Measurements from ENCODE around the gene LINGO3.

DNA sequence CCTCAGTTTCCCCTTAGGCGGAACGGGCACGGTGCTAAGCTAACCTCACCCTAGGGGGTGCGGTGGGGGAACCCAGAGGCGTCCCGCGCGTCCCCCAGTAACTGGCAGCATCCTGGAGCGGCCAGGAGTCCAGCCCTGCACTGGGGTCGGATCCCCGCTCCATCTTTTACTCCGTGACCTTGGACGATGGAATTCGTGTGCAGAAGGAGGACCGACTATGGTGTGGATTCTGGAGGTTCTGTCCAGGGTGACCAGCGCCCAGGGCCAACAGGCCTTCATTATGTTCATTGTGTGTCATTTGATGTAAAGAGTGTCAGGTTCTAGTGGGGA, 21.2 kb upstream of the LINGO3 start:
- TF ChIP-seq, protein P1, sequence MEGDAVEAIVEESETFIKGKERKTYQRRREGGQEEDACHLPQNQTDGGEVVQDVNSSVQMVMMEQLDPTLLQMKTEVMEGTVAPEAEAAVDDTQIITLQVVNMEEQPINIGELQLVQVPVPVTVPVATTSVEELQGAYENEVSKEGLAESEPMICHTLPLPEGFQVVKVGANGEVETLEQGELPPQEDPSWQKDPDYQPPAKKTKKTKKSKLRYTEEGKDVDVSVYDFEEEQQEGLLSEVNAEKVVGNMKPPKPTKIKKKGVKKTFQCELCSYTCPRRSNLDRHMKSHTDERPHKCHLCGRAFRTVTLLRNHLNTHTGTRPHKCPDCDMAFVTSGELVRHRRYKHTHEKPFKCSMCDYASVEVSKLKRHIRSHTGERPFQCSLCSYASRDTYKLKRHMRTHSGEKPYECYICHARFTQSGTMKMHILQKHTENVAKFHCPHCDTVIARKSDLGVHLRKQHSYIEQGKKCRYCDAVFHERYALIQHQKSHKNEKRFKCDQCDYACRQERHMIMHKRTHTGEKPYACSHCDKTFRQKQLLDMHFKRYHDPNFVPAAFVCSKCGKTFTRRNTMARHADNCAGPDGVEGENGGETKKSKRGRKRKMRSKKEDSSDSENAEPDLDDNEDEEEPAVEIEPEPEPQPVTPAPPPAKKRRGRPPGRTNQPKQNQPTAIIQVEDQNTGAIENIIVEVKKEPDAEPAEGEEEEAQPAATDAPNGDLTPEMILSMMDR (conservative IDR thresholded peaks at IDR 0.05; ENCODE audit: low read depth in 2 of 2): no peak
- no peak for TF ChIP-seq JUNB (IDR thresholded peaks at IDR 0.05; ENCODE audit: unreplicated experiment)
- TF ChIP-seq, protein P2, sequence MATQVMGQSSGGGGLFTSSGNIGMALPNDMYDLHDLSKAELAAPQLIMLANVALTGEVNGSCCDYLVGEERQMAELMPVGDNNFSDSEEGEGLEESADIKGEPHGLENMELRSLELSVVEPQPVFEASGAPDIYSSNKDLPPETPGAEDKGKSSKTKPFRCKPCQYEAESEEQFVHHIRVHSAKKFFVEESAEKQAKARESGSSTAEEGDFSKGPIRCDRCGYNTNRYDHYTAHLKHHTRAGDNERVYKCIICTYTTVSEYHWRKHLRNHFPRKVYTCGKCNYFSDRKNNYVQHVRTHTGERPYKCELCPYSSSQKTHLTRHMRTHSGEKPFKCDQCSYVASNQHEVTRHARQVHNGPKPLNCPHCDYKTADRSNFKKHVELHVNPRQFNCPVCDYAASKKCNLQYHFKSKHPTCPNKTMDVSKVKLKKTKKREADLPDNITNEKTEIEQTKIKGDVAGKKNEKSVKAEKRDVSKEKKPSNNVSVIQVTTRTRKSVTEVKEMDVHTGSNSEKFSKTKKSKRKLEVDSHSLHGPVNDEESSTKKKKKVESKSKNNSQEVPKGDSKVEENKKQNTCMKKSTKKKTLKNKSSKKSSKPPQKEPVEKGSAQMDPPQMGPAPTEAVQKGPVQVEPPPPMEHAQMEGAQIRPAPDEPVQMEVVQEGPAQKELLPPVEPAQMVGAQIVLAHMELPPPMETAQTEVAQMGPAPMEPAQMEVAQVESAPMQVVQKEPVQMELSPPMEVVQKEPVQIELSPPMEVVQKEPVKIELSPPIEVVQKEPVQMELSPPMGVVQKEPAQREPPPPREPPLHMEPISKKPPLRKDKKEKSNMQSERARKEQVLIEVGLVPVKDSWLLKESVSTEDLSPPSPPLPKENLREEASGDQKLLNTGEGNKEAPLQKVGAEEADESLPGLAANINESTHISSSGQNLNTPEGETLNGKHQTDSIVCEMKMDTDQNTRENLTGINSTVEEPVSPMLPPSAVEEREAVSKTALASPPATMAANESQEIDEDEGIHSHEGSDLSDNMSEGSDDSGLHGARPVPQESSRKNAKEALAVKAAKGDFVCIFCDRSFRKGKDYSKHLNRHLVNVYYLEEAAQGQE (IDR thresholded peaks at IDR 0.05; ENCODE audit: unreplicated experiment): no peak
- no peak for TF ChIP-seq EZH2 (IDR thresholded peaks at IDR 0.05; ENCODE audit: low read depth, unreplicated experiment)
- no peak for TF ChIP-seq POLR2AphosphoS5 (IDR thresholded peaks at IDR 0.05; ENCODE audit: low read depth)
- TF ChIP-seq CREB1 (CRISPR knock-in tag; IDR thresholded peaks at IDR 0.05; ENCODE audit: low read depth): no peak
- no peak for TF ChIP-seq ZNF331 (CRISPR knock-in tag; IDR thresholded peaks at IDR 0.05; ENCODE audit: low read depth)
- TF ChIP-seq ZNF114 (CRISPR knock-in tag; IDR thresholded peaks at IDR 0.05): no peak
- no peak for TF ChIP-seq EZH2phosphoT487 (IDR thresholded peaks at IDR 0.05; ENCODE audit: unreplicated experiment)
- TF ChIP-seq, protein P3, sequence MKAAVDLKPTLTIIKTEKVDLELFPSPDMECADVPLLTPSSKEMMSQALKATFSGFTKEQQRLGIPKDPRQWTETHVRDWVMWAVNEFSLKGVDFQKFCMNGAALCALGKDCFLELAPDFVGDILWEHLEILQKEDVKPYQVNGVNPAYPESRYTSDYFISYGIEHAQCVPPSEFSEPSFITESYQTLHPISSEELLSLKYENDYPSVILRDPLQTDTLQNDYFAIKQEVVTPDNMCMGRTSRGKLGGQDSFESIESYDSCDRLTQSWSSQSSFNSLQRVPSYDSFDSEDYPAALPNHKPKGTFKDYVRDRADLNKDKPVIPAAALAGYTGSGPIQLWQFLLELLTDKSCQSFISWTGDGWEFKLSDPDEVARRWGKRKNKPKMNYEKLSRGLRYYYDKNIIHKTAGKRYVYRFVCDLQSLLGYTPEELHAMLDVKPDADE (IDR thresholded peaks at IDR 0.05): no peak
- TF ChIP-seq, protein P4, sequence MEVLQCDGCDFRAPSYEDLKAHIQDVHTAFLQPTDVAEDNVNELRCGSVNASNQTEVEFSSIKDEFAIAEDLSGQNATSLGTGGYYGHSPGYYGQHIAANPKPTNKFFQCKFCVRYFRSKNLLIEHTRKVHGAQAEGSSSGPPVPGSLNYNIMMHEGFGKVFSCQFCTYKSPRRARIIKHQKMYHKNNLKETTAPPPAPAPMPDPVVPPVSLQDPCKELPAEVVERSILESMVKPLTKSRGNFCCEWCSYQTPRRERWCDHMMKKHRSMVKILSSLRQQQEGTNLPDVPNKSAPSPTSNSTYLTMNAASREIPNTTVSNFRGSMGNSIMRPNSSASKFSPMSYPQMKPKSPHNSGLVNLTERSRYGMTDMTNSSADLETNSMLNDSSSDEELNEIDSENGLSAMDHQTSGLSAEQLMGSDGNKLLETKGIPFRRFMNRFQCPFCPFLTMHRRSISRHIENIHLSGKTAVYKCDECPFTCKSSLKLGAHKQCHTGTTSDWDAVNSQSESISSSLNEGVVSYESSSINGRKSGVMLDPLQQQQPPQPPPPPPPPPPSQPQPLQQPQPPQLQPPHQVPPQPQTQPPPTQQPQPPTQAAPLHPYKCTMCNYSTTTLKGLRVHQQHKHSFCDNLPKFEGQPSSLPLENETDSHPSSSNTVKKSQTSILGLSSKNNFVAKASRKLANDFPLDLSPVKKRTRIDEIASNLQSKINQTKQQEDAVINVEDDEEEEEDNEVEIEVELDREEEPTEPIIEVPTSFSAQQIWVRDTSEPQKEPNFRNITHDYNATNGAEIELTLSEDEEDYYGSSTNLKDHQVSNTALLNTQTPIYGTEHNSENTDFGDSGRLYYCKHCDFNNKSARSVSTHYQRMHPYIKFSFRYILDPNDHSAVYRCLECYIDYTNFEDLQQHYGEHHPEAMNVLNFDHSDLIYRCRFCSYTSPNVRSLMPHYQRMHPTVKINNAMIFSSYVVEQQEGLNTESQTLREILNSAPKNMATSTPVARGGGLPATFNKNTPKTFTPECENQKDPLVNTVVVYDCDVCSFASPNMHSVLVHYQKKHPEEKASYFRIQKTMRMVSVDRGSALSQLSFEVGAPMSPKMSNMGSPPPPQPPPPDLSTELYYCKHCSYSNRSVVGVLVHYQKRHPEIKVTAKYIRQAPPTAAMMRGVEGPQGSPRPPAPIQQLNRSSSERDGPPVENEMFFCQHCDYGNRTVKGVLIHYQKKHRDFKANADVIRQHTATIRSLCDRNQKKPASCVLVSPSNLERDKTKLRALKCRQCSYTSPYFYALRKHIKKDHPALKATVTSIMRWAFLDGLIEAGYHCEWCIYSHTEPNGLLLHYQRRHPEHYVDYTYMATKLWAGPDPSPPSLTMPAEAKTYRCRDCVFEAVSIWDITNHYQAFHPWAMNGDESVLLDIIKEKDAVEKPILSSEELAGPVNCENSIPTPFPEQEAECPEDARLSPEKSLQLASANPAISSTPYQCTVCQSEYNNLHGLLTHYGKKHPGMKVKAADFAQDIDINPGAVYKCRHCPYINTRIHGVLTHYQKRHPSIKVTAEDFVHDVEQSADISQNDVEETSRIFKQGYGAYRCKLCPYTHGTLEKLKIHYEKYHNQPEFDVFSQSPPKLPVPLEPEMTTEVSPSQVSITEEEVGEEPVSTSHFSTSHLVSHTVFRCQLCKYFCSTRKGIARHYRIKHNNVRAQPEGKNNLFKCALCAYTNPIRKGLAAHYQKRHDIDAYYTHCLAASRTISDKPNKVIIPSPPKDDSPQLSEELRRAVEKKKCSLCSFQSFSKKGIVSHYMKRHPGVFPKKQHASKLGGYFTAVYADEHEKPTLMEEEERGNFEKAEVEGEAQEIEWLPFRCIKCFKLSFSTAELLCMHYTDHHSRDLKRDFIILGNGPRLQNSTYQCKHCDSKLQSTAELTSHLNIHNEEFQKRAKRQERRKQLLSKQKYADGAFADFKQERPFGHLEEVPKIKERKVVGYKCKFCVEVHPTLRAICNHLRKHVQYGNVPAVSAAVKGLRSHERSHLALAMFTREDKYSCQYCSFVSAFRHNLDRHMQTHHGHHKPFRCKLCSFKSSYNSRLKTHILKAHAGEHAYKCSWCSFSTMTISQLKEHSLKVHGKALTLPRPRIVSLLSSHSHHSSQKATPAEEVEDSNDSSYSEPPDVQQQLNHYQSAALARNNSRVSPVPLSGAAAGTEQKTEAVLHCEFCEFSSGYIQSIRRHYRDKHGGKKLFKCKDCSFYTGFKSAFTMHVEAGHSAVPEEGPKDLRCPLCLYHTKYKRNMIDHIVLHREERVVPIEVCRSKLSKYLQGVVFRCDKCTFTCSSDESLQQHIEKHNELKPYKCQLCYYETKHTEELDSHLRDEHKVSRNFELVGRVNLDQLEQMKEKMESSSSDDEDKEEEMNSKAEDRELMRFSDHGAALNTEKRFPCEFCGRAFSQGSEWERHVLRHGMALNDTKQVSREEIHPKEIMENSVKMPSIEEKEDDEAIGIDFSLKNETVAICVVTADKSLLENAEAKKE (CRISPR knock-in tag; IDR thresholded peaks at IDR 0.05): no peak

Measured in GM23338 (cell line).